HepG2 (cell line): ENCODE measurements around the gene UBL4B. TPM values are rescaled to one million over a fixed set of nuclear protein-coding genes. Genes with fewer than 3 reads are reported as not detected.

Experiments used
- AGO1 ChIP-seq: fragments of 200-400 bp; formaldehyde crosslinking; IDR thresholded peaks from 2 replicates; pipeline ENCODE4 v1.6.1; 2017; ENCODE audit warnings: mild to moderate bottlenecking, low read depth, low read length, moderate library complexity; ENCODE audit not compliant: poor library complexity, severe bottlenecking
- DRAP1 ChIP-seq: IDR thresholded peaks from 2 replicates; pipeline ENCODE4 v1.6.1; 2016; ENCODE audit warnings: missing genetic modification reagents, missing compliant biosample characterization
- ELF3 ChIP-seq: IDR thresholded peaks from 2 replicates; pipeline ENCODE4 v1.6.1; 2016; ENCODE audit warnings: missing genetic modification reagents, missing compliant biosample characterization
- HMG20A ChIP-seq: IDR thresholded peaks from 2 replicates; pipeline ENCODE4 v1.6.1; 2016; ENCODE audit warnings: borderline replicate concordance
- JUNB ChIP-seq: sonication (generic); formaldehyde crosslinking; IDR thresholded peaks from 2 replicates; pipeline ENCODE4 v1.8.0; 2022; ENCODE audit warnings: missing genetic modification reagents, mild to moderate bottlenecking, borderline replicate concordance
- KDM6A ChIP-seq: IDR thresholded peaks from 2 replicates; pipeline ENCODE4 v1.6.1; 2016; ENCODE audit warnings: low read depth
- MTF1 ChIP-seq: sonication (generic); formaldehyde crosslinking; IDR thresholded peaks from 2 replicates; pipeline ENCODE4 v1.5.0; 2020; ENCODE audit warnings: missing genetic modification reagents
- MTF2 ChIP-seq: sonication (generic); formaldehyde crosslinking; IDR thresholded peaks from 2 replicates; pipeline ENCODE4 v1.5.0; 2020; ENCODE audit warnings: missing genetic modification reagents, borderline replicate concordance
- NCOR1 ChIP-seq: fragments of 200-600 bp; sonication (generic); IDR thresholded peaks from 2 replicates; pipeline ENCODE4 v1.7.0; 2017; ENCODE audit warnings: antibody characterized with exemption, low read length, borderline replicate concordance
- NKX3-1 ChIP-seq: sonication (generic); formaldehyde crosslinking; IDR thresholded peaks from 2 replicates; pipeline ENCODE4 v1.5.0; 2020; ENCODE audit warnings: missing genetic modification reagents
- TCF7L2 ChIP-seq: IDR thresholded peaks from 2 replicates; pipeline ENCODE4 v1.6.1; 2011; ENCODE audit warnings: mild to moderate bottlenecking, low read depth, low read length, moderate library complexity
- ZMAT3 ChIP-seq: sonication (generic); formaldehyde crosslinking; conservative IDR thresholded peaks from 2 replicates; pipeline ENCODE4 v1.7.0; 2021; ENCODE audit warnings: missing genetic modification reagents
- ZNF136 ChIP-seq: sonication (generic); formaldehyde crosslinking; IDR thresholded peaks from 2 replicates; pipeline ENCODE4 v1.8.1; 2022; ENCODE audit warnings: low read depth, mild to moderate bottlenecking, moderate library complexity, missing genetic modification reagents
- ZNF282 ChIP-seq: fragments of 450-650 bp; IDR thresholded peaks from 2 replicates; pipeline ENCODE4 v1.6.1; 2018; ENCODE audit not compliant: partially characterized antibody
- ZNF33A ChIP-seq: sonication (generic); formaldehyde crosslinking; IDR thresholded peaks from 2 replicates; pipeline ENCODE4 v1.5.1; 2020; ENCODE audit warnings: missing genetic modification reagents, mild to moderate bottlenecking, moderate library complexity, borderline replicate concordance
- ZNF501 ChIP-seq: sonication (generic); formaldehyde crosslinking; IDR thresholded peaks from 2 replicates; pipeline ENCODE4 v1.5.1; 2020; ENCODE audit warnings: mild to moderate bottlenecking, moderate library complexity, missing genetic modification reagents
- ZNF513 ChIP-seq: sonication (generic); formaldehyde crosslinking; conservative IDR thresholded peaks from 2 replicates; pipeline ENCODE4 v1.5.0; 2020; ENCODE audit warnings: missing genetic modification reagents
- ZNF530 ChIP-seq: sonication (generic); formaldehyde crosslinking; IDR thresholded peaks from 2 replicates; pipeline ENCODE4 v1.5.0; 2020; ENCODE audit warnings: low read depth, mild to moderate bottlenecking, missing genetic modification reagents
- ZNF546 ChIP-seq: sonication (generic); formaldehyde crosslinking; conservative IDR thresholded peaks from 2 replicates; pipeline ENCODE4 v1.8.1; 2023; ENCODE audit warnings: mild to moderate bottlenecking, missing genetic modification reagents
- ZNF670 ChIP-seq: sonication (generic); formaldehyde crosslinking; IDR thresholded peaks from 2 replicates; pipeline ENCODE4 v1.8.0; 2022; ENCODE audit warnings: mild to moderate bottlenecking, missing genetic modification reagents, borderline replicate concordance
- ZSCAN31 ChIP-seq: sonication (generic); formaldehyde crosslinking; IDR thresholded peaks from 2 replicates; pipeline ENCODE4 v1.5.0; 2020; ENCODE audit warnings: low read depth, mild to moderate bottlenecking, missing genetic modification reagents
- ZSCAN9 ChIP-seq: IDR thresholded peaks from 2 replicates; pipeline ENCODE4 v1.6.1; 2016; ENCODE audit warnings: borderline replicate concordance
- polyA plus RNA-seq, 8 experiments: library from polyadenylated mRNA; depleted of rRNA in 3 of 8; stranded (reverse) in 7 of 8; unstranded in 1 of 8; fragments of >200 nt; fragmentation: Illumina TruSeq in 4 of 8; extraction: Trizol in 4 of 8; gene quantifications; 2 replicates each; pipeline versions ENCODE4 v1.2.1 to v1.2.3, GENCODE V29; 2011 to 2016; ENCODE audit warnings: low read depth in 4 of 8, missing spikeins in 1 of 8, mixed read lengths in 1 of 8; ENCODE audit not compliant: insufficient read depth in 1 of 8
- total RNA-seq, 5 experiments: library from RNA; depleted of rRNA; stranded (reverse); fragments of >200 nt; fragmentation: Illumina TruSeq; extraction: Trizol; gene quantifications; 2 replicates each; pipeline ENCODE4 v1.2.3, GENCODE V29; 2016; ENCODE audit warnings: low read depth in 1 of 5
- TF ChIP-seq, protein P1 (sequence below): sonication (generic); formaldehyde crosslinking; IDR thresholded peaks from 2 replicates; pipeline ENCODE4 v1.5.0; 2020; ENCODE audit warnings: missing genetic modification reagents
- TF ChIP-seq, protein P2 (sequence below): sonication (generic); formaldehyde crosslinking; IDR thresholded peaks from 2 replicates; pipeline ENCODE4 v1.4.0; 2020; ENCODE audit warnings: mild to moderate bottlenecking, low read depth, missing genetic modification reagents
- TF ChIP-seq, protein P3 (sequence below): sonication (generic); formaldehyde crosslinking; IDR thresholded peaks from 2 replicates; pipeline ENCODE4 v1.8.0; 2022; ENCODE audit warnings: missing genetic modification reagents, mild to moderate bottlenecking, moderate library complexity, borderline replicate concordance

Gene UBL4B
- total and polyA plus RNA-seq, 2 of the 13 experiments (the other 11 are each of a cell fraction or from before 2014, with no cell fraction given): not detected

- TF ChIP-seq ZNF513 (CRISPR knock-in tag) (no peak), ZNF546 (no peak), ZSCAN9 (CRISPR knock-in tag) (peak; percentile 75; the same call in 1 of the 2 replicates), ELF3 (CRISPR knock-in tag) (peak; percentile 25; the same call in 1 of the 2 replicates), NKX3-1 (peak; percentile 52; the same call in 1 of the 2 replicates), TCF7L2 (no peak), JUNB (no peak), MTF1 (CRISPR knock-in tag) (no peak), KDM6A (CRISPR knock-in tag) (no peak), MTF2 (no peak), DRAP1 (no peak), ZNF282 (no peak), ZNF136 (CRISPR knock-in tag) (no peak), ZNF530 (no peak), HMG20A (CRISPR knock-in tag) (no peak), NCOR1 (no peak), ZNF670 (CRISPR knock-in tag) (no peak), ZNF33A (CRISPR knock-in tag) (no peak), ZMAT3 (CRISPR knock-in tag) (peak; percentile 73; the same call in 1 of the 2 replicates), ZSCAN31 (no peak), AGO1 (no peak), ZNF501 (CRISPR knock-in tag) (no peak)
- TF ChIP-seq, protein P1, sequence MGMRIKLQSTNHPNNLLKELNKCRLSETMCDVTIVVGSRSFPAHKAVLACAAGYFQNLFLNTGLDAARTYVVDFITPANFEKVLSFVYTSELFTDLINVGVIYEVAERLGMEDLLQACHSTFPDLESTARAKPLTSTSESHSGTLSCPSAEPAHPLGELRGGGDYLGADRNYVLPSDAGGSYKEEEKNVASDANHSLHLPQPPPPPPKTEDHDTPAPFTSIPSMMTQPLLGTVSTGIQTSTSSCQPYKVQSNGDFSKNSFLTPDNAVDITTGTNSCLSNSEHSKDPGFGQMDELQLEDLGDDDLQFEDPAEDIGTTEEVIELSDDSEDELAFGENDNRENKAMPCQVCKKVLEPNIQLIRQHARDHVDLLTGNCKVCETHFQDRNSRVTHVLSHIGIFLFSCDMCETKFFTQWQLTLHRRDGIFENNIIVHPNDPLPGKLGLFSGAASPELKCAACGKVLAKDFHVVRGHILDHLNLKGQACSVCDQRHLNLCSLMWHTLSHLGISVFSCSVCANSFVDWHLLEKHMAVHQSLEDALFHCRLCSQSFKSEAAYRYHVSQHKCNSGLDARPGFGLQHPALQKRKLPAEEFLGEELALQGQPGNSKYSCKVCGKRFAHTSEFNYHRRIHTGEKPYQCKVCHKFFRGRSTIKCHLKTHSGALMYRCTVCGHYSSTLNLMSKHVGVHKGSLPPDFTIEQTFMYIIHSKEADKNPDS: no peak
- TF ChIP-seq, protein P2, sequence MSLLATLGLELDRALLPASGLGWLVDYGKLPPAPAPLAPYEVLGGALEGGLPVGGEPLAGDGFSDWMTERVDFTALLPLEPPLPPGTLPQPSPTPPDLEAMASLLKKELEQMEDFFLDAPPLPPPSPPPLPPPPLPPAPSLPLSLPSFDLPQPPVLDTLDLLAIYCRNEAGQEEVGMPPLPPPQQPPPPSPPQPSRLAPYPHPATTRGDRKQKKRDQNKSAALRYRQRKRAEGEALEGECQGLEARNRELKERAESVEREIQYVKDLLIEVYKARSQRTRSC (CRISPR knock-in tag): no peak
- TF ChIP-seq, protein P3, sequence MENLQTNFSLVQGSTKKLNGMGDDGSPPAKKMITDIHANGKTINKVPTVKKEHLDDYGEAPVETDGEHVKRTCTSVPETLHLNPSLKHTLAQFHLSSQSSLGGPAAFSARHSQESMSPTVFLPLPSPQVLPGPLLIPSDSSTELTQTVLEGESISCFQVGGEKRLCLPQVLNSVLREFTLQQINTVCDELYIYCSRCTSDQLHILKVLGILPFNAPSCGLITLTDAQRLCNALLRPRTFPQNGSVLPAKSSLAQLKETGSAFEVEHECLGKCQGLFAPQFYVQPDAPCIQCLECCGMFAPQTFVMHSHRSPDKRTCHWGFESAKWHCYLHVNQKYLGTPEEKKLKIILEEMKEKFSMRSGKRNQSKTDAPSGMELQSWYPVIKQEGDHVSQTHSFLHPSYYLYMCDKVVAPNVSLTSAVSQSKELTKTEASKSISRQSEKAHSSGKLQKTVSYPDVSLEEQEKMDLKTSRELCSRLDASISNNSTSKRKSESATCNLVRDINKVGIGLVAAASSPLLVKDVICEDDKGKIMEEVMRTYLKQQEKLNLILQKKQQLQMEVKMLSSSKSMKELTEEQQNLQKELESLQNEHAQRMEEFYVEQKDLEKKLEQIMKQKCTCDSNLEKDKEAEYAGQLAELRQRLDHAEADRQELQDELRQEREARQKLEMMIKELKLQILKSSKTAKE (CRISPR knock-in tag): no peak
Observed at GRCh38 chr1:110155878-110156522, 43.8 kb downstream of the UBL4B start (continued).
